Bronchial epithelial cell (primary cell): ENCODE results near the gene LCN12. TPM values are rescaled to one million over a fixed set of nuclear protein-coding genes. Genes with fewer than 3 reads are reported as not detected.

ENCODE experiments used
- DNase-seq: peaks from one replicate; pipeline ENCODE4 v3.0.0-alpha.2; 2010; ENCODE audit warnings: low read depth
- FAIRE-seq: peaks from 2 replicates; lab custom pipeline; 2011; peaks lifted over from hg19 to GRCh38; lab: Jason Lieb, UNC
- H3K27me3 ChIP-seq: 2 replicates; pipeline ENCODE4 v1.5.1; 2011; ENCODE audit warnings: low read length; ENCODE audit not compliant: control insufficient read depth, insufficient read depth
- H3K36me3 ChIP-seq: 2 replicates; pipeline ENCODE4 v1.5.1; 2011; ENCODE audit warnings: low read length; ENCODE audit not compliant: control insufficient read depth, insufficient read depth
- H3K4me3 ChIP-seq: 2 replicates; pipeline ENCODE4 v1.5.1; 2011; ENCODE audit warnings: mild to moderate bottlenecking, low read depth, low read length, control low read depth
- total RNA-seq: library from RNA; depleted of rRNA; stranded (reverse); fragments of >200 nt; gene quantifications from 2 replicates; pipeline ENCODE4 v1.2.1, GENCODE V29; 2014
- TF ChIP-seq, protein P1 (sequence below): IDR thresholded peaks from 2 replicates; pipeline ENCODE4 v1.5.1; 2011; ENCODE audit warnings: mild to moderate bottlenecking, moderate library complexity, low read length, control low read depth, inconsistent platforms; ENCODE audit not compliant: insufficient read depth, severe bottlenecking

The LCN12 gene
- total RNA-seq, 1 donor from 2014 or later: not detected

DNA sequence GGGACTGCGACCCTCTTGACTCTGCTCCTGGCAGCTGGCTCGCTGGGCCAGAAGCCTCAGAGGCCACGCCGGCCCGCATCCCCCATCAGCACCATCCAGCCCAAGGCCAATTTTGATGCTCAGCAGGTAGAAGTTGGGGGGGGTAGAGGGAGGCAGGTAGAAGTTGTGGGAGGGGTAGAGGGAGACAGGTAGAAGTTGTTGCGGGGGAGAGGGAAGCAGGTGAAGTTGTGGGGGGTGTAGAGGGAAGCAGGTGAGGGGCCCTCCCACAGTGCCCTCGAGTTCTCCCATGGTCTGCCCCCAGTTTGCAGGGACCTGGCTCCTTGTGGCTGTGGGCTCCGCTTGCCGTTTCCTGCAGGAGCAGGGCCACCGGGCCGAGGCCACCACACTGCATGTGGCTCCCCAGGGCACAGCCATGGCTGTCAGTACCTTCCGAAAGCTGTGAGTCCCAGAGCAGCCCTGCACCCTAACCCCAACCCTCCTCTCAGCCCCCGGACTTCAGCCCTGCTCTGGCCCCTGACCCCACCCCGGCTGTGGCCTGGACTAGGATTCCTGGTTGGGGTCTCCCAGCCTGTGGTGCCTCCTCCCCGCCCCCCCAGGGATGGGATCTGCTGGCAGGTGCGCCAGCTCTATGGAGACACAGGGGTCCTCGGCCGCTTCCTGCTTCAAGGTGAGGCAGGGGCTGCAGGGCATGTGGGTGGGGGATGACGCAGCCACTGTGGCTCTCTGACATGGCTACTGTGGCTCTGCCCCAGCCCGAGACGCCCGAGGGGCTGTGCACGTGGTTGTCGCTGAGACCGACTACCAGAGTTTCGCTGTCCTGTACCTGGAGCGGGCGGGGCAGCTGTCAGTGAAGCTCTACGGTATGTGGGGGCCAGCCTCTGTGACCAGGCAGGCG lies 6.5 kb upstream of the LCN12 start:
- TF ChIP-seq, protein P1, sequence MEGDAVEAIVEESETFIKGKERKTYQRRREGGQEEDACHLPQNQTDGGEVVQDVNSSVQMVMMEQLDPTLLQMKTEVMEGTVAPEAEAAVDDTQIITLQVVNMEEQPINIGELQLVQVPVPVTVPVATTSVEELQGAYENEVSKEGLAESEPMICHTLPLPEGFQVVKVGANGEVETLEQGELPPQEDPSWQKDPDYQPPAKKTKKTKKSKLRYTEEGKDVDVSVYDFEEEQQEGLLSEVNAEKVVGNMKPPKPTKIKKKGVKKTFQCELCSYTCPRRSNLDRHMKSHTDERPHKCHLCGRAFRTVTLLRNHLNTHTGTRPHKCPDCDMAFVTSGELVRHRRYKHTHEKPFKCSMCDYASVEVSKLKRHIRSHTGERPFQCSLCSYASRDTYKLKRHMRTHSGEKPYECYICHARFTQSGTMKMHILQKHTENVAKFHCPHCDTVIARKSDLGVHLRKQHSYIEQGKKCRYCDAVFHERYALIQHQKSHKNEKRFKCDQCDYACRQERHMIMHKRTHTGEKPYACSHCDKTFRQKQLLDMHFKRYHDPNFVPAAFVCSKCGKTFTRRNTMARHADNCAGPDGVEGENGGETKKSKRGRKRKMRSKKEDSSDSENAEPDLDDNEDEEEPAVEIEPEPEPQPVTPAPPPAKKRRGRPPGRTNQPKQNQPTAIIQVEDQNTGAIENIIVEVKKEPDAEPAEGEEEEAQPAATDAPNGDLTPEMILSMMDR: no peak
- Histone ChIP-seq H3K4me3 (no peak overlapping the region), H3K36me3 (peaks cover 16% of the 10 kb centered on the region), H3K27me3 (no peaks in the 10 kb centered on the region)
- DNase-seq (no peak), FAIRE-seq (no peak)

DNA sequence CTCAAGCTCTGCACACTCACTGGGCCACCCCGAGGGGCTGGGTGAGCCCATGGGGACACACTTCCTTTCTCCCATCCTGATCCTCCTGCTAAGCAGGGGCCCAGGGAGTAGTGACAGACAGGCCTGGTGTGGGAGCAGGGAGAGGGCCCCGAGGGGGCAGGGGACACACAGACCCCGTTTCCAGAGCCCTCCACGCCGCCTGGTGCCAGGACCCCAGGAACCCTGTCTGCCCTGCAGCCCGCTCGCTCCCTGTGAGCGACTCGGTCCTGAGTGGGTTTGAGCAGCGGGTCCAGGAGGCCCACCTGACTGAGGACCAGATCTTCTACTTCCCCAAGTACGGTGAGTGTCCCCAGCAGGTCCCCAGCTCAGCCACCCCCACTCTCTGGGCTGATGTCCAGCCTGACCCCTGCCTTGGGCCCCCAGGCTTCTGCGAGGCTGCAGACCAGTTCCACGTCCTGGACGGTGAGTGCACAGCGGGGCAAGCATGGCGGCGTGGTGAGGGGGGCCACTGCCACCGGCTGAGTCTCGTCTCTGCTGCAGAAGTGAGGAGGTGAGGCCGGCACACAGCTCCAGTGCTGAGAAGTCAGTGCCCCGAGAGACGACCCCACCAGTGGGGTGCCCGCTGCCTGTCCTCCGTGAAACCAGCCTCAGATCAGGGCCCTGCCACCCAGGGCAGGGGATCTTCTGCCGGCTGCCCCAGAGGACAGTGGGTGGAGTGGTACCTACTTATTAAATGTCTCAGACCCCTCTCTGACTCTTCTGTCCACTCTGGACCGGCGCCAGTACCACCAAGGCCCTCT lies 5.6 kb upstream of the LCN12 start:
- Histone ChIP-seq H3K27me3 (no peaks in the 10 kb centered on the region), H3K36me3 (peaks cover 9% of the 10 kb centered on the region), H3K4me3 (no peak overlapping the region)
- no peak for DNase-seq
- FAIRE-seq: no peak
- TF ChIP-seq, protein P1: no peak

DNA sequence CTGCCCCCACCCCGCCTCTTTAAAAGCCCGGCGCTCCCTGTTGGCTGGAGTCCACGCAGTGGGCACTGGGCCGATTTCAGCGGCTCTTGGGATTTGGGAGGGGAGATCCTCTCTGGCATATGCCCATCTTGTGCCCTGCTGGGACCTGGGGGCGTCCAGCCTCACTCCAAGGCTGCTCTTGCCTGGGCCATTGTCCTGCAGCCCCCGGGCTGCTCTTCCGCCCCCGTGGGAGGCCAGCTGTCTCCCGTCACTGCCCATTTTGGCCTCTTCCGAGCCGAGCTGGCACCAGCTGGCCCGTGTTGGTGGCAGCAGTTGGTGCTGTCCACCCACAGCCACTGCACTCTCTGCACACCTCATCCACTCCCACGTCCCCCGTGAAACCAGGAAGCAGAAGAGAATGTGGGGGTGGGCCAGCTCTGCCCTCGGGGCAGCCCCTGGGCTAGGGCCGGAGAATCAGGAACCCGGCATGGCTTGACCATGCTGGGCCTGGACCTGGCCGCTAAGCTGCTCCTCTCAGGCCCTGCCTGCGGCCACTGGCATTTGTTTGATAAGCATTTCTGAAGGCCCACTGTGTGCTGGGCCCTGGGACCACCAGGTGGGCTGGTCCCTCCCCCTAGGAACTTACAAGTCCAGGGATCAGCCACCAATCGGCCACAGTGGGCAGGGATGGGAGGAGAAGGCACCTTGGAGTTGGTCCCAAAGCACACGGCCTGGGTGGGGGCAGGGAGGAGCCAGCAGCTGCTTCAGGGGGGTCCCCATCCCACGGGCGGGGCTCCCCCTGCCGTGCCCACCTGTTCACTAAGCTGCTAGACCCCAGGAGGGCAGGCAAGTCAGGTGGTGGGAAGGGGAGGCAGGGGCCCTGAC lies 4.8 kb upstream of the LCN12 start:
- H3K27me3 ChIP-seq: no peaks in the 10 kb centered on the region
- no peak overlapping the region for H3K4me3 ChIP-seq
- no peak for FAIRE-seq
- DNase-seq: no peak
- TF ChIP-seq, protein P1: no peak
- peaks cover 3% of the 10 kb centered on the region for H3K36me3 ChIP-seq

GRCh38 chr9:136947955-136948510 lies 4.0 kb upstream of the LCN12 start:
- H3K36me3 ChIP-seq: no peaks in the 10 kb centered on the region
- TF ChIP-seq, protein P1: peak; percentile 49
- H3K4me3 ChIP-seq: no peak overlapping the region
- DNase-seq (peak; percentile 29), FAIRE-seq (no peak)
- no peaks in the 10 kb centered on the region for H3K27me3 ChIP-seq

- H3K36me3 ChIP-seq: no peaks in the 10 kb centered on the region
- no peak for DNase-seq
- peak overlapping the region; percentile 76 for H3K4me3 ChIP-seq
- no peaks in the 10 kb centered on the region for H3K27me3 ChIP-seq
- FAIRE-seq: no peak
- TF ChIP-seq, protein P1: no peak
These were observed 2.7 kb upstream of the LCN12 start for GRCh38 chr9:136949239-136949816.
